KBM-7 (cell line): ENCODE results near the gene PDE8B.

Experiments
- DNase-seq: peaks from one replicate; pipeline ENCODE4 v3.0.0-alpha.2; 2015
- in situ Hi-C: fragments of 300-500 bp; cut with MboI; formaldehyde crosslinking; loops from 2 replicates; pipeline ENCODE4 v1.14.3; 2020; ENCODE audit warnings: low sequenced_read_pairs, low pct_unique_long_range_greater_than_20kb, mixed read lengths

Gene PDE8B

DNA sequence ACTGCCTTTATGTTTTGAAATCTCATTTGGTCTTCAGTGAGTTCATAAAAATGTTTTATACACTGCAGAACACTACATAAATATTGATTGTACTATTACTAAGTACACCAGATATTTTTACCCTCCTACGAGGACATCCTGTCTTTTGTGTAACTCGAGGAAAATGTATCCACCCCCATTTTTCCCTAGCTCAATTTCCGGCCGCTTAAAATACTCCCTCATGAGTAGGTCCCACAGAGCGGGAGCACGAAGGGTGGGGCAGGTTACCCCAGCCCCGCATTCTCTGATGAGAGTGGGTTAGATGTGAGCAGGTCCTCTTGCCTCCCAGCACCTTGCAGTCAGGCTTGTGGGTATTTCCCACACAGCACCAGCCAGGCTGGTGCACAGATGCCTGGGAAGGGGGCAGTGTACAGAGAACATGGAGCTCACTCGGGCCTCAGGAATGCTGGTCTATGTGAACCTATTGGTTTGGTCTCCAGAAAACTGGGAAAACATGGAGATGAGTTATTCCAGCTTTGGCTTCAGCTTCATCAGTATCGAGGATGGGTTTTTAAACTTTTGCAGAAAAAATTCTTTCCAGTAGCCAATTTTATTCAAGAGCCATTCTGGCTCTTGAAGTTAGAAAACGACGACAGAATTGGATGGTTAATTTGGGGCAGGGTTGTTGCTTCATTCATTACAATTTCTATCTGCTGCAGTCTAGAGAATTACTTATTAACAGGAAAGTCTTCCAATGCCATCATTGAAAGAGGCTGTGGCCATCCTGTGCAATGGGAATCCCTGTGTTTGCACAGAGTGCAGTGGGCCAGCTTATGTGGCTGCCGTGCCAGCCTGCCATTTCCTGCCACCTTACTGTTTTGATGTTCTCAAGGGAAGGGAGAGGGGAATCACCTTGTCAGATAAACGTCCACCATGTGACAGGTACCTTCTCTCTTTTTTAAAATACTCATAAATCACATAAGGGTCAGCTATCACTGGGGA, 208.4 kb downstream of the PDE8B start:
- in situ Hi-C loops = no loop called here
- no peak for DNase-seq

DNA sequence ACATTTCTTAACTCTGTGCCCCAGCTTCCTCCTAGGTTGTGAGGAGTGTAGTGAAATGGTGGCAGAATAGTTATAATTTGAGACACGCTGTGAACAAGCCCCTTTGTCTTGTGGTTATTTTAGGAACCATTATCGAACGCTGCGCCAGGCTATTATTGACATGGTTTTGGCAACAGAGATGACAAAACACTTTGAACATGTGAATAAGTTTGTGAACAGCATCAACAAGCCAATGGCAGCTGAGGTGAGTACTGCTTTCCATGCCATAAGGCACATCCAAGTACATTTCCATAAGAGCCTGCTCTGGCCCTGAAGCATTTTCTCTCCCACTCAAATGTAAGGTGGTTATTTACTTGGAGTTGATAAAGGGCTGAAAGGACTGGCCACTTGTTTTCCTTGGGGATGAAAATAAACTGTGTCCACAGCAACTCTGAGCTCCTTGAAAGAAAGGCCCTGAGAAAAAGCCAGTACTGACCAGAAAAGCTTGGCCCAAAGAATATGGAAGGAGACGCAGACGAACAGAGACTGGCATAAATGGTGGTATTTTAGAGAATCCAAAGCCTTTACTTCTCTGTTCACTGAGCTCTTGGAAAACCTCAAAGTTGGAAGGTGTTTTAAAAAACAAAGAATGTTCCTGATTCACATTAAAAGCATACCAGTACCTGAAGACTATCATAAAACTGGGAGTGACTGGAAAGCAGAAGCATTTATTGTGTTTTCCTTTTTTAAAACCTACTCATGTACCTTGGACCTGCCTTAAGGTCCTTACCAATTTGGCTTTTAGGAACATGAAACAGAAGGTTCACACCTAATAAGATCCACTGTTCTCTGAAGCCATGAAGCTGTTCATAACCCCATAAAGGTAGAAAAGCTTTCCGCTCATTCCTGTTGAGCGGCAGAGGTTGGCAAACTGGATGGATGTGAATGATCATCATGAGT, 209.4 kb downstream of the PDE8B start:
- DNase-seq = no peak
- in situ Hi-C loops = no loop called here

DNA sequence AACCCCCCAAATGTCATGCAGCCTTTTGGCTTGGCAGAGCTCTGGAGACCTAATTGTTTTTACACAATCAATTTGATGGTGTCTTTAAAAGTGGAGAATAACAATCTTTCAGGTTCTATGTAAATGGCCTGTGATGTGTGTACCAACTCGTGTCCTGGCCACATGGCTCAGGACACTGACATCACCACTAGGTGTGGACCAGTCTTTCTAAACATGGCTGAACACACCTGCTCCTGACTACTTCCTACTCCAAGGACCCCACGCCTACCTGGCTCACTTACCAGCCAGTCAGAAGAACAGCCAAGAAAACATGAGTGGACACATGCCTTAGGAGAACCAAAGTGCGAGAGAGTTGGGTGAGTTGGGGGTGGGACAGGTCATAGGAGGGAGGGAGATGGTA, 210.5 kb downstream of the PDE8B start:
- DNase-seq = no peak
- in situ Hi-C loops = no loop called here

DNA sequence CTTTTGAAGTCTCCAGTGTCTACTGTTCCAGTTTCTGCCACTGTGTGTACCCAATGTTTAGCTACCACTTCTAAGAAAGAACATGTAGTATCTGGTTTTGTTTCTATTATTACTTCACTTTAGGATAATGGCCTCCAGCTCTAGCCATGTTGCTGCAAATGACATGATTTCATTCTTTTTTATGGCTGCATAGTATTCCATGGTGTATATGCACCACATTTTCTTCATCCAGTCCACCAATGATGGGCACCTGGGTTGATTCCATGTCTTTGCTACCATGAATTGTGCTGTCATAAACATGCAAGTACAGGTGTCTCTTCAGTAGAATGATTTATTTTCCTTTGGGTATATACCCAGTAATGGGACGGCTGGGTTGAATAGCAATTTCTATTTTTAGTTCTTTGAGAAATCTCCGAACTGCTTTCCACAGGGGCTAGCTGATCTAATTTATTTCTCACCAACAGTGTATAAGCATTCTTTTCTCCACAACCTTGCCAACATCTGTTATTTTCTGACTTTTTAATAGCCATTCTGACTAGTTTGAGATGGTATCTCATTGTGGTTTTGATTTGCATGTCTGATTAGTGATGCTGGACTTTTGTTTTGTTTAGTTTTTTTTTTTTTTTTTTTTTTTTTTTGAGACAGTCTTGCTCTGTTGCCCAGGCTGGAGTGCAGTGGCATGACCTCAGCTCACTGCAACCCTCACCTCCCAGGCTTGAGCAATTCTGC, 212.7 kb downstream of the PDE8B start:
- in situ Hi-C loops = no loop called here
- no peak for DNase-seq

DNA sequence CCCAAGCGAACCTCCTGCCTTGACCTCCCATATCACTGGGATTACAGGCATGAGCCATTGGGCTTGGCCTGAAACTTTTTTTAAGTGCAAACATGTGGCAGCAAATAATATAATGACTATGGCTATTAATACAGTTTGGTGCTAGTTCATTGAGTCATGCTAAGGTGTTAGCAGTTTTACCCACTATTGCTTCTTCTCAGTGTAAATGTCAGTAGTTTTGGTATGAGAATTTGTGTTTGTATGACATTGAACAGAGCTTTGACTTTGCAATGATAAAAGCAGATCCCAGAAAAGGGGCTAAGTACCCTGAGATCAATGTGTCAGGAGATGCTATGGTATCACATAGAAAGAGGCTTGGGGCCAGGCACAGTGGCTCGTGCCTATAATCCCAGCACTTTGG, 214.4 kb downstream of the PDE8B start:
- in situ Hi-C loops = no loop called here
- no peak for DNase-seq

DNA sequence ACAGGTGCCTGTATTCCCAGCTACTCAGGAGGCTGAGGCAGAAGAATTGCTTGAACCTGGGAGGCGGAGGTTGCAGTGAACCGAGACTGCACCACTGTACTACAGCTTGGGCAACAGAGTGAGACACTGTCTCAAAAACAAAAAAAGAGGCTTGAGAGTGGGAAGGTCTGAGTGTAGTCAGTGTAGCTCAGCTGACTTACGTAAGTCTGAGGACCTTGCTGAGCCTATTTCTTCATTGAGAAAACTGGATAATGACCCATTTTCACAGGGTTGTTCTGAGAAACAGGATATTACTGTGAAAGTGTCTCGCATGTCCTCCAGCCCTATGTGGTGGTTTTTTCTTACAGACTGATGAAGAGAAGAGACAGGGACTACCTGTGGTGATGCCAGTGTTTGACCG, 214.9 kb downstream of the PDE8B start:
- in situ Hi-C loops = no loop called here

DNA sequence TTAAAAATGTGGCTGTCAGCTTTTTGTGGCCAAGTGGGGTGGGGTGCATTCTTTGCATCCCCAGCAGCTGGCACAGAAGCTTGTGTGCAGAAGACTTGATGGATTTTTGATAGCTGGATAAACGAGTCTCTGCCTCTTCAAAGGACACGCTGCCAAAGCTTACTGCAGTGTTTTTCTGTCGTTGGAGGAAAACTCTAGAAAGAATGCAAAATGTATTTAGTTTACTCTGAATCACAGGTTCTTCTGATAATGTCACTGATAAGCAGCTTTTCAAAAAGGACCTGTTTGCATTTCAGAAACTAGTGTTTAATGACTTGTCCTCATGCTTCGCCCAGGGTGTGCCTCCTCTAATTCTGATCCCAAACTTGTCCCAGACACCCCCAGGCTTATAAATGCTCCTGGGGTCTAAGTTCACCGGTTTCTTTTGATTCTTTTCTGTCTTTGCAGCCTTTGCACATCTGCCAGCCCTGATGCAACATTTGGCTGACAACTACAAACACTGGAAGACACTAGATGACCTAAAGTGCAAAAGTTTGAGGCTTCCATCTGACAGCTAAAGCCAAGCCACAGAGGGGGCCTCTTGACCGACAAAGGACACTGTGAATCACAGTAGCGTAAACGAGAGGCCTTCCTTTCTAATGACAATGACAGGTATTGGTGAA, 215.6 kb downstream of the PDE8B start:
- no peak for DNase-seq
- in situ Hi-C loops = no loop called here

More for the DNA sequence above, 214.9 kb downstream of the PDE8B start:
- DNase-seq = no peak

DNA sequence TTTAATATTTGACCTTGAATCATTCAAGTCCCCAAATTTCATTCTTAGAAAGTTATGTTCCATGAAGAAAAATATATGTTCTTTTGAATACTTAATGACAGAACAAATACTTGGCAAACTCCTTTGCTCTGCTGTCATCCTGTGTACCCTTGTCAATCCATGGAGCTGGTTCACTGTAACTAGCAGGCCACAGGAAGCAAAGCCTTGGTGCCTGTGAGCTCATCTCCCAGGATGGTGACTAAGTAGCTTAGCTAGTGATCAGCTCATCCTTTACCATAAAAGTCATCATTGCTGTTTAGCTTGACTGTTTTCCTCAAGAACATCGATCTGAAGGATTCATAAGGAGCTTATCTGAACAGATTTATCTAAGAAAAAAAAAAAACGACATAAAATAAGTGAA, 216.2 kb downstream of the PDE8B start:
- no peak for DNase-seq
- in situ Hi-C loops = no loop called here

DNA sequence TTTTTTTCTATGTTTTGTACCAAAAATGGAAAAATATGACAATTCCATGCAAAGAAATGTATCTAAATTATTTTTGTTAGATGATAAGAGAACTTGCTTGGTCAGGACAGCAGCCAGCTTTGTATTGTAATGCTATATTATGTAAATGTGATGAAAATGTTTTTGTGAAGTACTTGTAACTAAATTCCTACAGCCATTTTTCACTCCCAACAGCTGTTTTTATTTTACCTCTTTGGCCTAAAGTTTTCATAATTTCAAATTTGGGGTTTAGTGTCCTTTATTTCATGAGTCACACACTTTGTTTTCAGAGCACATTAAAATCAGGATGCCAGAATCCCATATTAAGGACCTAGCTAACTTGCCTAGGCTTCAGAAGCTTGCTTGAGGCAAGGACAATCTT, 217.5 kb downstream of the PDE8B start:
- in situ Hi-C loops = no loop called here
- DNase-seq = no peak

DNA sequence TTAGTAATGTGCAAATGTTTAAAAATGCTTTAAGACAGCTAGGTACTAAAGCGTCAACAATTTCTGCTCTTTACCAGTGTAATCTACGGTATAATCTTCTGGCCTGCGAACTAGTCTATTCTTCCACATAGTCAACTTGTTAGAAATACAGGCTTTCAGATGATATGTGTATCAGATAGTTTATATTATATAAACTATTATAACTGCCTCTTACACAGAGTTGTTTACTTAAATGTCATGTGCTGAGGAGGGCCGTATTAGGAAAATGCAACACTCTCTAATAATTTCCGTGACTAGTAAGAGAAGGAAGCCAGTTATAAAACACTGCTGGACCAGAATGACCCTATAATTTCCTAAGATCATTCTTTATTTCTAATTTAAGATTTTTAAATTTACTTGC, 218.0 kb downstream of the PDE8B start:
- DNase-seq = no peak
- in situ Hi-C loops = no loop called here

DNA sequence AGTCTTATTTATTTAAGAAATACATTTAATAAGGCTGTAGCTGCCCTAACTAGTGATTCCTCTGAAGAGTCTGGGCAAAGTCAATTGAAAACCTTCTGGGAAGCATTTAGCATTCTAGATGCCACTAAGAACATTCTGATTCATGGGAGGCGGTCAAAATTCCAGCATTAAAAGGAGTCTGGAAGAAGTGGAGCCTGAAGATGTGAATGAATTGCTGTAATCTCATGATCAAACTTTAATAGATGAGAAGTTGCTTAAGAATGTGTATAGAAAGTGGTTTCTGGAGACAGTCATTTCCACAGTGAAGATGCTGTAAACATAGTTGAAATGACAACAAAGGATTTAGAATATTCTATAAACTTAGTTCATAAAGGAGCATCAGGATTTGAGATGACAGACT, 220.2 kb downstream of the PDE8B start:
- in situ Hi-C loops = no loop called here
- no peak for DNase-seq

DNA sequence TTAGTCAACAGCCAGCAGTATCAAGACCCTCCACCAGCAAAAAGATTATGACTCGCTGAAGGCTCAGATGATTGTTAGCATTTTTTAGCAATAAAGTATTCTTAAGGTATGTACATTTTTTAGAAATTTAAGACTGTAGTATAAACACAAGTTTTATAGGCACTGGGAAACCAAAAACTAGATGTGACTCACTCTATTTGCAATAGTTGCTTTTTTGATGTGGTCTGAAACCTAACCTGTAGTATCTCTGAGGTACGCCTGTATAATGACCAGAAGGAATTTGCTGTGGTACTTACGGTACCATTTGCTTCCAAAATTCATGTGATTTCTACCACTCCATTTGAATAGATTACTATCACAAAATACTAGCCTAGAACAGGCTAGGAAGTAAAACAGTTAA, 220.8 kb downstream of the PDE8B start:
- no peak for DNase-seq
- in situ Hi-C loops = no loop called here

DNA sequence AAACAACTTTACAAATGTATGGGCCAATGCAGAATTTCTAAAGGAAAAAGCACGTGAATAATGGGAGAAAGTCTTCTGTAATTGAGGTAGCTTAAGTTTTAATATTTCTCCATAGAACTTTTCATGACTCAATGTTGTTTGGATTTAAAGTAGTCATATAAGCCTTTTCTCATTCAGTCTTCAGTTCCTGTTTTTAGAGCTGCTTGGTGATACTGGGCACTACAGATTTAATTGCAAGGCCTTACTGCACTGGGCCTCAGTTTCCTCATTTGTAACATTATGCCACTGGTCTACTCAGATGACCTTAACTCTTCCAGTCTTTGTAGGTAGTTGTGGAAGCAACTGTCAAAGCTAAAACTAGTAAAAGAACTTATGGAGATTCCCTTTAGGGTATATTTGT, 221.2 kb downstream of the PDE8B start:
- no peak for DNase-seq
- in situ Hi-C loops = no loop called here

DNA sequence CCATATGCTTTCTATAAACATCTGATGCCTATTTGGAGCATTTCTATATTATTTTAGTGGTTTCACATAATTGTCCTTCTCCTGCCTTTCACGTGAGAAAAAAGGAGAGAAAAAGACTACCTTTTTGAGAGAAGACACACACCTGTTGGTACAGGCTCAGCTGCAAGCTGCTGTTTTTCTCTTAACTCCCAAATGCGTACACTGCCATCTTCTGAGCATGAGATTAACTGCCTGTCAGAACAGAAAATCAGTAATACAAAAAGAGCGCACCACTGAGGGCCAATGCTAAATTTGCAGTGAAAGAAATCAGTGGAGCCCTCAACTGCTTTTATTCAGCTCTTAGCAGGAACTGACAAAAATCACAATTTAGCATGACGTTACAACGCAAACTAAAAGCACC, 226.7 kb downstream of the PDE8B start:
- DNase-seq = peak; percentile 11
- in situ Hi-C loops = no loop called here

DNA sequence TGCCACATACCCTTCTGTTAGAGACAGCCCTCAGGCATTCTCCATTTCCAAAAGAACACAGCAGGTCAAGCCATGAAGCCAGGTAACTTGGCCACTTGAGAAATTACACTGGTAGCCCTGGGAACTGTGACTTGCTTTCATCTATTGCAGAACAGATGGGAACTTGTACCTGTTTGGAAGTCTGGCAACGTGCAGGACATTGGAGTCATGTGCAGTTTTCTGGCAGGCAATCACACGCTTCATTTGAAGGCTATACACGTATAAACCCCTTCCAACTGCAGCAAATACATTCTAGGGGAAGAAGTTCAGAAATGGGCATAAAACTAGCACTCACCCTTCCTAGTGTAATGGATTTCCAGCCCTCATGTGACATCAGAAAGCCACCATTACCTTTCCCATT, 227.6 kb downstream of the PDE8B start:
- in situ Hi-C loops = no loop called here
- DNase-seq = no peak

DNA sequence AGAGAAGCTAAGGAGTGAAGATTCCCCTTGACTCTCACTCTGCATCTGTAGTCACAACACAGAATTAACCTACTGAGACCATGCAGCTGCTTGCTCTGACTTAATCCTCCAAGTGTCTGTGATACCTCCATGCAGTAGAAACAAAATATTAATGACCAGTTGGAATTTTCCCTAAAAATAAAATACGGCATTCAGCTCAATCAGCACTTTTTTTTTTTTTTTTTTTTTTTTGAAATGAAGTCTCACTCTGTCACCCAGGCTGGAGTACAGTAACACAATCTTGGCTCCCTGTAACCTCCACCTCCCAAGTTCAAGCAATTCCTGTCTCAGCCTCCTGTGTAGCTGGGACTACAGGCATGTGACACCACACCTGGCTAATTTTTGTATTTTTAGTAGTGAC, 233.2 kb downstream of the PDE8B start:
- in situ Hi-C loops = no loop called here
- no peak for DNase-seq

DNA sequence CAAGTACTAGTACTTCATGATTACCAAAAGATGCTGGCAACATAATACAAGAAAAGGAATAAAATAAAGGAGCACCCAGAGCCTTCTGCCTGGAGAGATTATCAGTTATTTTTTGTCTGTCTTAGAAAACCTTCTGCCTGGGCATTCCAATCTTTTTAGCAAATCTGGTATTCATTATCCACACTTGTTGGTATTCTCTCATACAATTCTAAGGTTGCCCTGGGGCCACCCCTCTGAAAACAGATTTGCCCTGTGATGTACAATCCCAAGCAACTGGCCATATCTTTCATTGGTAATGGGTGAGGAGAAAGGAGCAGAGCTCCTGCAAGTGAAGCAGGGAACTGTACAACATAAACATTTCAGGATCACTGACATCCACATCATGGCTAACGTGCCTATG, 233.9 kb downstream of the PDE8B start:
- no peak for DNase-seq
- in situ Hi-C loops = no loop called here

DNA sequence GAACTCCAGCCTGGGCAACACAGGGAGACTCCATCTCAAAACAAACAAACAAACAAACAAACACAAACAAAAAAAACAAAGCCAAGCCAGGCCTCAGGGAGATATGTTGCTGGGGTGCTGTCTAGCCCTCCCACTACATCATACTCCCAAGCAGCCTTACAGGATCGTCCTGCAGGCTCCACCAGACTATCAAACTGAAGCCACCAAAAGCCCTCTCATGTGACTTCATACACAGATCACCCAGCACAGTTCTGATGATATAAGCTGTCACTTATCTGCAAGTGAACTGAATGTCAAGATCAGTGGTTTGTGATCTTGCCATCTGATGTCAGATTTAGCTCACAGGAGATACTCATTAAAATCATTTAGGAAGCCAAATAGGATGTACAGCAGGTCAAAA, 238.4 kb downstream of the PDE8B start:
- in situ Hi-C loops = no loop called here

DNA sequence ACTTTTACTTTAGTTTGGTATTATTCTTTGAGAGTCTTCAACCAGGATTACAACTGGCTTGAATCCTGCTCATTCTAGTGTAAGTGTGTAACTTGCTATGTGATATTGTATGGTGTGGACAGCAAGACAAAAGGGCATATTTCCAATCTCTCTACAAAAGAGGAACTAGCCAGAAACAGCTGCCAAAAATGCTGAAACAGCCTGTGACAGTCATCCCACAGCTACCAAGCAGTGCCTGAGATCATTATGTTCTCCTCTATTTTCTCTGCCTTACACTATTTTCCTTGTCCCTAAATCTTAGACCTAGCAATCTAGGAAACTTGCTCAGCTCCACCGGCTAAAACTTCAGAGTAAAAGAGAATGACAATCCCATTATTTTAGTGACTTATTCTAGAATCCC, 238.8 kb downstream of the PDE8B start:
- peak; percentile 73 for DNase-seq
- in situ Hi-C loops = no loop called here

More for the DNA sequence above, 238.4 kb downstream of the PDE8B start:
- no peak for DNase-seq
